Amniotic epithelial cell (primary cell): Measurements from ENCODE around the gene NTRK1.
"Not testable (repeated sequence)": the region's sequence is repeated elsewhere in the genome, so short reads cannot be mapped to it uniquely, and the experiment has no call there.

ENCODE experiments used
- DNase-seq: peaks from one replicate; pipeline ENCODE4 v3.0.0-alpha.2; 2010; ENCODE audit warnings: low read depth

The NTRK1 gene

DNA sequence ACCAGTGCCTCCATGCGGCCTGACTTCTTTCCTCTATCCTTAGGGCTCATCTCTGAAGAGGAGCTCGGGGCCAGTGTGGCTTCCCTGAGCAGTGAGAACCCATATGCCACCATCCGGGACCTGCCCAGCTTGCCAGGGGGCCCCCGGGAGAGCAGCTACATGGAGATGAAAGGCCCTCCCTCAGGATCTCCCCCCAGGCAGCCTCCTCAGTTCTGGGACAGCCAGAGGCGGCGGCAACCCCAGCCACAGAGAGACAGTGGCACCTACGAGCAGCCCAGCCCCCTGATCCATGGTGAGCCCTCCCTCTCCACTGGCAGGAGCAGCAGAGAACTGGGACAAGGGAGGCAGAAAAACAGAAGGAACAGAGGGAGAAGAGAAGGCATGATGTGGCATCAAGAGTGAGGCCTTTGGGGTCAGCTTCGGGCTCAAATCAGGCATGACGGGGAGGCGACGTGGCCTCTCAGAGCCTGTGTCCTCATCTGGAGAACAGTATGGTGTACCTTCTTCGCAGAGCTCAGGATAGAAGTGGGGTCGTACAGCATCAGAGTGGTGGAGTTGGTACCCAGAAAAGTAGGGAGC lies 53.2 kb downstream of the NTRK1 start:
- no peak for DNase-seq

- peak; percentile 92 for DNase-seq
Observed at GRCh38 chr1:156914440-156914856, 53.8 kb downstream of the NTRK1 start.

GRCh38 chr1:156920233-156921052 lies 59.8 kb downstream of the NTRK1 start, which contains the start of gene LRRC71:
Gene LRRC71, plus strand, starts transcription at chr1:156920632. Its CDS starts 172 bp downstream, at chr1:156920804.
- DNase-seq = peak; percentile 52

GRCh38 chr1:156921053-156921529 lies 60.4 kb downstream of the NTRK1 start:
- DNase-seq = no peak

DNA sequence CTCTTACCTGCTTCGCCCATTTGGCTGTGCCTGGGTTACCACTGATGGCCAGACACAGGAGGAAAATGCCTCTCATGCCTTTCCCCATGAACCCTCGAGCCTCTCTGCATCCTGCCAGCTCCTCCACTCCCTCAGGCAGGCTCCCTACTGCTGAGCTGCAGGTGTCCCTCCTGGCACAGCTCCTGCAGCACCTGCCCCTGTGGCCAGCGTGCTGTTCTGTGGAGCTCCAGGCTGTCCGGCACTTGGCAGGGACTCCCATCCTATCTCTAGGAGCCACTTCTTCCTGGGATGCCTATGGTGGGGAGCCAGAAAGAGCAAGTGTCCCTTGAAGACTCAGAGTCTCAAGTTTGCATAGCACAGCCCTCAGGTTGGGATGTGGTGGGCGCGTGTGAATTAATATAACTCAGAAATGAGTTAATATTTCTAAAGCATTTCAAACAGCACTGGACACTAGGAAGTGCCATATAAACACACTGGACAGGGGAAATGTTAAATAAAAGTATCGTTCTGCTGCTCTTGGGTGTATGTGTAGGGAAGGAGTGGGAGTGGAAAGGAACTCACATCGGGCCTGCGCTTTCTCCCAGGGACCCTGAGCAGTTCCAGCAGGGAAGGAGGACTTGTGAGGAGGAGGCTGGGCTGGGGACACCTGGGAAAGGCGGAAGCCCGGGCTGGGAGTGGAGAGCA lies 62.5 kb downstream of the NTRK1 start:
- no peak for DNase-seq

- DNase-seq = no peak
Observed at GRCh38 chr1:156923670-156924477, 63.2 kb downstream of the NTRK1 start.

GRCh38 chr1:156924478-156925153 lies 64.0 kb downstream of the NTRK1 start:
- DNase-seq = no peak

DNA sequence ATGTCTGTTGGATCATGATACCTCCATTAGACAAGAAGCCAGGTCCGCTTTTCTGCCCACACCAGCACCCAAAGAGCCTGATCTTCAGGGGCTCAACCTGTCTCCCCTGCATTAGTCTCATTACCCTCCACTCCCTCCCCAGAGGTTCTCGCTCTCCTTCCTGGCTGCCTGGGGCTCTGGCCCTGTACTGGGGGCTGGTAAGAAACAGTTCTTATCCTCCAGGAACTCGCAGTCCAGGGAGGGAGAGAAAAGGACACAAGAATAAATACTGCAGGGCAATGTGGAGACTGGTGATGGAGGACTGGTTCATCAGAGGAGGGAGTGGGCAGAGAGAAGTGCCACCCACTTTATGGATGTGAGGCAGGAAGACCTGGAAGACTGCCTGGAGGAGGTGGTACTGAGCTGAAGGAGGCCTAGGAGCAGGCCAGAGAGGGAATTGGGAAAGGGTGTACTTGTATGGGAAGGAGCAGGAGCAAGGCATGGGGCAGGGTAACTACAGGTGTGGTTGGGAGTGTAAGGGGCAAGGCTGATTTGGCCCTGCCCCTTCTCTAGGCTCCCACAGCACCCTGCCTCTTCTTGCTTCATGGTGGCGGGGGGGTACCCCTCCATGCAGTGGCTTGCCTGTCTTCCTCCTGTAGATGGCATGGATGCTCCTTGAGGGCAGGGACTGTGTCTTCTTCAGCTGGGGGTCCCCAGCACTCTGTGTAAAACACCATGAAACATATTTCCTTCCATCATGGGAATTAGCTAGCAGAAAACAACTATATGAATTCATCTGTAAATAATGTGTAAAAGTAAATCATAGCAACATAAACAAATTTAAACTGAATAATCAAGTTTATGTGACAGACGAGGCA lies 64.7 kb downstream of the NTRK1 start:
- DNase-seq = no peak

- DNase-seq = peak; percentile 61
Observed at GRCh38 chr1:156926175-156926574, 65.5 kb downstream of the NTRK1 start.

GRCh38 chr1:156926695-156927094 lies 66.0 kb downstream of the NTRK1 start:
- not testable (repeated sequence) for DNase-seq

DNA sequence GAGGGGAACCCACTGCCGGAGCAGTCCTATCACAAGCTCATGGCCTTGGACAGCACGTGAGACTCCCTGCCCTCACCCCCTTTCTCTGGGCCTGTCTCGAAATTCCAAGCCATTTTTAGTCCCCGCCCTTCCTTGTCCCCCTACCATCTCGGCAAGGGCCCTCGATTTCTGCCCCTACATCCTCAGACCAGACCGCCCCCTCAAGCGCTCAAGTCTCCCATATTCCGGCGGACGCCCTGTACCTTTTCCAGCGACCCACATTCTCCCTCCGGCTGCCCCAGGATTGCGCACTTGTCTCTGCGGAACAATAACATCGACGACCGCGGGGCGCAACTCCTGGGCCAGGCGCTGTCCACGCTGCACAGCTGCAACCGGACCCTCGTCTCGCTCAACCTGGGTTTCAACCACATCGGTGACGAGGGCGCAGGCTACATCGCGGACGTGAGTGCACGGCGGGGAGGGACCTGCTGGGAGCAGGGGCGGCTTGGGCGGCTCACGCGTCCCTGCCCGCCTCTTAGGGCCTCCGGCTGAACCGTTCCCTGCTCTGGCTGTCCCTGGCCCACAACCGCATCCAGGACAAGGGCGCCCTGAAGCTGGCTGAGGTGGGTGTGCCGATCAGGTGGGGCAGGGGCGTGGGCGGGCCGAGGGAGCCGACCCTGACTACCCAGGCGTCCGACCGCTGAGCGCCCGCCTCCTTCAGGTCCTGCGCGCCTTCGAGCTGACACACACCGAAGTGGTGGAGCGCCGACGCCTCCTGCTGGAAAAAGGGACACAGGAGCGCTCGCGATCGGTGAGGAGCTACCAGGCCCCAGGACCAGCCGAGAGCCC lies 66.8 kb downstream of the NTRK1 start:
- DNase-seq = peak; percentile 56

DNA sequence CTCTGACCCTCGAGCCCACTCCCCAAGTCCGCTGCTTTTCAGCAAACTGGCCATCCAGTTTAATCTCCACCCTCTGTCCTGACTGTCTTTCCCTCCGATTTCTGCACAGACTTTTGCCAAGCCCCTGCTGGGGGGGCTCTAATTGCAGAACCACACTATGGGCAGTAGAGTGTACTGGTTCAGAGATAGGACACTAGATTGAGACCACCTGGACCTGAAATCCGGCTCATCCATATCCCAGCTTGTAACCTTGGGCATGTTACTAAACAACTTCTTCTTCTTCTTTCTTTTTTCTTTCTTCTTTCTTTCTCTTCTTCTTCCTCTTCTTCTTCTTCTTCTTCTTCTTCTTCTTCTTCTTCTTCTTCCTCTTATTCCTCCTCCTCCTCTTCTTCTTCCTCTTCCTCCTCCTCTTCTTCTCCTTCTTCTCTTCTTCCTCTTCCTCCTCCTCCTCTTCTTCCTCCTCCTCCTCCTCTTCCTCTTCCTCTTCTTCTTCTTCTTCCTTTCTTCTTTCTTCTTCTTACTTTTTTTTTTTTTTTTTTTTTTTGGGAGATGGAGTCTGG lies 67.5 kb downstream of the NTRK1 start:
- no peak for DNase-seq

DNA sequence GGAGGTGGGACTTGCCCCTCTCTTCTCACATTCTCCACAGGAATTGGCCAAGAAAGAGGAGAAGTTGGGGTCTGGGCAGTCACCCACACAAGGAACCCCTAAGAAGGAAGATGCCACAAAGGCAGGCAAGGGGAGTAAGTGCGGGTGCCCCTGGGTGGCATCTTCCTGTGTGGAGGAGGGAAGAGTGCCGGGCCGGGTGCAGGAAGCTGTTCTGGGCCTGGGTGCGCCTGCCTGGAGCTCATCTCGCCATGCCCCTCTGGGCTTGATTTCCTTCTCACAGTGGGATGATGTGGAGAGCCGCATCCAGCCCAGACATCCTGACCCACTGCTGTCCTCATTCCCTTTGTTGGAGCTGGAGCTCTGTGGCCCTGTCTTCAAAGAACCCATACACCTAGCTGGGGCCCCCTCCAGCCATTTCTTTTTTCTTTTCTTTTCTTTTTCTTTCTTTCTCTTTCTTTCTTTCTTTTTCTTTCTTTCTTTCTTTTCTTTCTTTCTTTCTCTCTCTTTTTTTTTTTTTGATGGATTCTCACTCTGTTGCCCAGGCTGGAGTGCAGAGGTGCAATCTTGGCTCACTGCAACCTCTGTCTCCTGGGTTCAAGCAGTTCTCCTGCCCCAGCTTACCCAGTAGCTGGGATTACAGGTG lies 69.1 kb downstream of the NTRK1 start:
- no peak for DNase-seq

- DNase-seq = no peak
Observed at GRCh38 chr1:156930483-156930882, 69.8 kb downstream of the NTRK1 start.
